ENCODE measurements around the gene SESTD1.

DNA sequence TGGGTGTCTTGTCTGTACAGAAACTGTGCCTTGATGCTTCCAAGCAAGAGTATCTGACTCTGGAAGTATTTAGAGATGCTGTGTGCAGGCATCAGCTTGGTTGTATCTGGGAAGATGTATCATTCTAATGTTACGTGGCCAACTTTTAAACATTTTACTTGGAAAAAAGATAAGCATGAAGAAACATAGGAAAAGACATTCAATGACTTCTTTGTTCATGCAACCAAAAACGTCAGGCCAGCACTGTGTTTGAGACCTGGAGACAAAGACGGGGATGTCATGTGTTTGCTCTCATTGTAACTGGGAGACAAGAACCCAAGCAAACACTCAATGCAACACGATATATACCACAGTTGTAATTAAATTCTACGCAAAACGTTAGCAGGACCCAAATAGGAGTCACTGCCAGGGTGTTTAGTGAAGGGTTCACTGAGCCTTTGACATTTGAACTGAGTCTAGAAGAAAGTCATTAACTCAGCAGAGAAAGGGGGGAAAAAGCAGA lies 8.9 kb upstream of the SESTD1 start:
- no peak for TF ChIP-seq SREBF2 (IDR thresholded peaks at IDR 0.05)
- TF ChIP-seq, protein P1, sequence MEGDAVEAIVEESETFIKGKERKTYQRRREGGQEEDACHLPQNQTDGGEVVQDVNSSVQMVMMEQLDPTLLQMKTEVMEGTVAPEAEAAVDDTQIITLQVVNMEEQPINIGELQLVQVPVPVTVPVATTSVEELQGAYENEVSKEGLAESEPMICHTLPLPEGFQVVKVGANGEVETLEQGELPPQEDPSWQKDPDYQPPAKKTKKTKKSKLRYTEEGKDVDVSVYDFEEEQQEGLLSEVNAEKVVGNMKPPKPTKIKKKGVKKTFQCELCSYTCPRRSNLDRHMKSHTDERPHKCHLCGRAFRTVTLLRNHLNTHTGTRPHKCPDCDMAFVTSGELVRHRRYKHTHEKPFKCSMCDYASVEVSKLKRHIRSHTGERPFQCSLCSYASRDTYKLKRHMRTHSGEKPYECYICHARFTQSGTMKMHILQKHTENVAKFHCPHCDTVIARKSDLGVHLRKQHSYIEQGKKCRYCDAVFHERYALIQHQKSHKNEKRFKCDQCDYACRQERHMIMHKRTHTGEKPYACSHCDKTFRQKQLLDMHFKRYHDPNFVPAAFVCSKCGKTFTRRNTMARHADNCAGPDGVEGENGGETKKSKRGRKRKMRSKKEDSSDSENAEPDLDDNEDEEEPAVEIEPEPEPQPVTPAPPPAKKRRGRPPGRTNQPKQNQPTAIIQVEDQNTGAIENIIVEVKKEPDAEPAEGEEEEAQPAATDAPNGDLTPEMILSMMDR (IDR thresholded peaks at IDR 0.05): no peak
- no peak for TF ChIP-seq POLR2A (IDR thresholded peaks at IDR 0.05; ENCODE audit: low read length)
- TF ChIP-seq EP300 (IDR thresholded peaks at IDR 0.05): no peak
- TF ChIP-seq ESRRA (IDR thresholded peaks at IDR 0.05; ENCODE audit: borderline replicate concordance, low read length): no peak
- TF ChIP-seq RARB (CRISPR knock-in tag; IDR thresholded peaks at IDR 0.05): no peak
- TF ChIP-seq EHF (CRISPR knock-in tag; IDR thresholded peaks at IDR 0.05): no peak
- no peak for TF ChIP-seq JUN (IDR thresholded peaks at IDR 0.05)
- no peak for TF ChIP-seq SMC3 (IDR thresholded peaks at IDR 0.05)
- TF ChIP-seq HEYL (CRISPR knock-in tag; IDR thresholded peaks at IDR 0.05): no peak
